Ishikawa (cell line): ENCODE measurements around the gene CTF1.

Source experiments
- CEBPB ChIP-seq: IDR thresholded peaks from 2 replicates; pipeline ENCODE4 v1.6.1; 2012
- CREB1 ChIP-seq: IDR thresholded peaks from 2 replicates; pipeline ENCODE4 v1.6.1; 2012; ENCODE audit warnings: low read depth
- EGR1 ChIP-seq: IDR thresholded peaks from 2 replicates; pipeline ENCODE4 v1.6.1; 2012
- EP300 ChIP-seq: IDR thresholded peaks from 2 replicates; pipeline ENCODE4 v1.6.1; 2012; ENCODE audit warnings: borderline replicate concordance
- FOXM1 ChIP-seq: IDR thresholded peaks from 2 replicates; pipeline ENCODE4 v1.6.1; 2012; ENCODE audit warnings: low read depth, borderline replicate concordance
- MAX ChIP-seq: IDR thresholded peaks from 2 replicates; pipeline ENCODE4 v1.6.1; 2012
- NFIC ChIP-seq: IDR thresholded peaks from 2 replicates; pipeline ENCODE4 v1.6.1; 2012
- RAD21 ChIP-seq: IDR thresholded peaks from 2 replicates; pipeline ENCODE4 v1.6.1; 2012; ENCODE audit warnings: low read depth
- REST ChIP-seq: IDR thresholded peaks from 2 replicates; pipeline ENCODE4 v1.6.1; 2012; ENCODE audit warnings: low read depth, mild to moderate bottlenecking
- TAF1 ChIP-seq: IDR thresholded peaks from 2 replicates; pipeline ENCODE4 v1.6.1; 2012; ENCODE audit warnings: low read depth, mild to moderate bottlenecking
- TCF12 ChIP-seq: IDR thresholded peaks from 2 replicates; pipeline ENCODE4 v1.6.1; 2012; ENCODE audit warnings: low read depth
- TEAD4 ChIP-seq: IDR thresholded peaks from 2 replicates; pipeline ENCODE4 v1.6.1; 2012
- USF1 ChIP-seq: IDR thresholded peaks from 2 replicates; pipeline ENCODE4 v1.6.1; 2012
- YY1 ChIP-seq: IDR thresholded peaks from 2 replicates; pipeline ENCODE4 v1.6.1; 2012; ENCODE audit warnings: low read depth
- ZBTB7A ChIP-seq: IDR thresholded peaks from 2 replicates; pipeline ENCODE4 v1.6.1; 2012; ENCODE audit warnings: low read depth

The CTF1 gene

GRCh38 chr16:30944352-30944751 lies 47.9 kb downstream of the CTF1 start:
- TF ChIP-seq CEBPB (no peak), MAX (no peak), CREB1 (no peak), TAF1 (no peak), EGR1 (no peak), YY1 (no peak), FOXM1 (no peak), TCF12 (no peak), ZBTB7A (no peak), REST (no peak), TEAD4 (no peak), NFIC (no peak), USF1 (no peak), EP300 (no peak), RAD21 (no peak)

GRCh38 chr16:30946671-30947540 lies 50.5 kb downstream of the CTF1 start:
- TF ChIP-seq NFIC (no peak), TEAD4 (no peak), CREB1 (no peak), RAD21 (no peak), MAX (no peak), USF1 (no peak), CEBPB (no peak), FOXM1 (no peak), EP300 (no peak), TAF1 (no peak), REST (no peak), TCF12 (no peak), EGR1 (no peak), YY1 (no peak), ZBTB7A (no peak)

- TF ChIP-seq RAD21: no peak
- TF ChIP-seq REST: no peak
- TF ChIP-seq FOXM1: no peak
- no peak for TF ChIP-seq CEBPB
- no peak for TF ChIP-seq EGR1
- no peak for TF ChIP-seq MAX
- no peak for TF ChIP-seq TAF1
- no peak for TF ChIP-seq YY1
- TF ChIP-seq ZBTB7A: no peak
- TF ChIP-seq TEAD4: no peak
- TF ChIP-seq EP300: no peak
- TF ChIP-seq NFIC: no peak
- no peak for TF ChIP-seq CREB1
These were observed 51.1 kb downstream of the CTF1 start for GRCh38 chr16:30947541-30947858.

- TF ChIP-seq TEAD4 (no peak), EP300 (peak; percentile 7; the same call in 1 of the 2 replicates), FOXM1 (peak; percentile 42; the same call in 1 of the 2 replicates), ZBTB7A (no peak; the same call in 1 of the 2 replicates), TAF1 (no peak; the same call in 1 of the 2 replicates), TCF12 (peak; percentile 19; the same call in 1 of the 2 replicates), MAX (no peak), YY1 (peak; percentile 65; the same call in 1 of the 2 replicates), USF1 (no peak)
These were observed 51.6 kb downstream of the CTF1 start for GRCh38 chr16:30947859-30948666.
